Measurements from ENCODE around the gene RALA. TPM values are rescaled to one million over a fixed set of nuclear protein-coding genes. Genes with fewer than 3 reads are reported as not detected.
A peak's percentile ranks its signal among the peaks of the same experiment; 100 is the strongest.

The RALA gene
- total and polyA plus RNA-seq, 3 donors from 2014 or later: 13.6 to 27.9 (median 15.9) TPM

DNA sequence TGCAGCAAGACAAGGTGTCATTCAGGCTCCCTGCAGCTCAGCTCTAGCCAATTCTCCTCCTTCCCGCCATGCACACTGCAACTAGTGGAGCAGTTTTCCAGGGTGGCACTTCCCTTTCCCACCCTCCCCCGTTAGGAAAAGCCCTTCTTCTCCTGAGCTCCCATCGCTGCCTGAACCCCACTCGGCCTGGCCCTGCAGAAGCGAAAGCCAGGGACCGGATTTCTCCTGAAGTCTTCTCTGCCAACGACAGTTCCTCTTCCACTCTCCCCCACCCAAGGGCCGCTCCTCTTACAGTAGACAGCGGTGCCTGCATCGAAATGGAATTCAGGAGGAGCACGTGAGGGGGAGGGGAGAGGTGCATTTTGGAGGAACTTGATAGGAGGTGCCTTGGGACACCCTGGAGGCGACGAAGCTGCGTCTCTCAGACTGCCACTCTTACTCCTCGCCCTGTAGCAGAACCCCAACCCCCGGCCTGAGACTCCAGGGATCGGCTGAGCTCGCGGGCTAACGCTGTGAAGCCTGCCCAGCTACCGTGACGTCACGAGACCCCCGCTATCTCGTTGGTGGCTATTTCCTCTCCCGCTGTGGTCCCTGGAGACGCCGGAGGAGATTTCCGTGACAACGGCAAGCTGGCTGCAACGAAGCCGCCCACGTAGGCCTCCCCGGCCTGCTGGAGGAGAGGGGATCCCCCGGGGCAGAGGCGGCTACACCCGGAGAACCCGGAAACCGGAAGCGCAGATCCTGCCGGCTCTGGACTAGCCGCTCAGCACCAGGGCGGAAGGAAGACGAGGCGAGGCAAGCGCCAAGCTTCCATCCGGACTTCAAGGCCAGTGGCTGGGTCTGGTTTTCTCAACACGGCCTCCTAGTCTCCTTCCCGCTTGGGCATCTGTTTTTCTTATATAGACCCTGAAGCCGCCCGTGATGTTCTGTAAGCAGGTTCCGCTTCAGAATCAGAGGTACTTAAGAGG, 109.7 kb downstream of the RALA start:
- intact Hi-C loops (cut with DNase I; ENCODE audit: low total_unique reads): no loop called here

DNA sequence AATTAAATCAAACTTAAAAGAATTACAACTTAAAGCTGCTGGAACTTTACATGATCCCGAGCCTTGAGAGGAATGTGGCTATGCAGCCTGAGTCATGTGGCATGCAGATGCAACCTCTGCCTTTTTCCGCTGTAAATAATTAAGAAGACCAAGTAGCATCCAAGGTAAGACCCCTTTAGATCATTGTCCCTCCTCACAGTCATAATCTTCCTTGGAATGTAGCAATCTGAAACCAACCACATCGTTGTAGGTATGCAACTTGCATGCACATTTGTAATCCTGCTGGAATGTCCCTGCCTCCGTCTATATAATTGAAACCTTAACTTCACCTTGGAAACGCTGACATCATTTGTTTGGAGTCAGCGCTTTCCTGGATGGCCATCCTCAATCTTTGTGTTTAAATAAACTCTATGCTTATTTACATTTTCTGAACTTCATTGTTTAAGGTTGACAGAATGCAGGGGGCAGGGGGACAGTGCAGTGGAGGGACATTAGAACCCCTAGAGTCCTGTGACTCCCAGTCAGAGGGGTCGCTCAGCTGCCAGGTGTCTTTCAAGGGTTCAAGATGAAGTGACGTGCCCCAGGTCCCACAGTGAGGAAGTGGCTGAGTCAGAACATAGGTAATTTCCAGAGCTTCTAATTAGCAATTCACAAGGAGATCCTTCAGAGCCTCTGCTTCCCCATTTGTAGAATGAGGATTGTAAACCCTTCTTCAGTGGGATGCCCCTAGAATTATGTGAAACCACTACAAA, 110.7 kb downstream of the RALA start:
- H3K36me3 ChIP-seq (ENCODE audit: low read depth, missing control alignments): no peaks in the 10 kb centered on the region
- no peaks in the 10 kb centered on the region for H3K9me3 ChIP-seq
- 13 to 17% methylated on average over 8 of the region's 8 CpGs for WGBS, 2 donors
- DNase-seq: no peak
- peak overlapping the region; percentile 42 to 68 for H3K4me3 ChIP-seq
- H3K27me3 ChIP-seq: no peaks in the 10 kb centered on the region
- H3K4me1 ChIP-seq: peaks cover 16% of the 10 kb centered on the region
- H3K27ac ChIP-seq: peak overlapping the region in 1 of 2 donors; percentile 55
- intact Hi-C loops (cut with DNase I; ENCODE audit: low total_unique reads): no loop called here
- TF ChIP-seq, protein P1, sequence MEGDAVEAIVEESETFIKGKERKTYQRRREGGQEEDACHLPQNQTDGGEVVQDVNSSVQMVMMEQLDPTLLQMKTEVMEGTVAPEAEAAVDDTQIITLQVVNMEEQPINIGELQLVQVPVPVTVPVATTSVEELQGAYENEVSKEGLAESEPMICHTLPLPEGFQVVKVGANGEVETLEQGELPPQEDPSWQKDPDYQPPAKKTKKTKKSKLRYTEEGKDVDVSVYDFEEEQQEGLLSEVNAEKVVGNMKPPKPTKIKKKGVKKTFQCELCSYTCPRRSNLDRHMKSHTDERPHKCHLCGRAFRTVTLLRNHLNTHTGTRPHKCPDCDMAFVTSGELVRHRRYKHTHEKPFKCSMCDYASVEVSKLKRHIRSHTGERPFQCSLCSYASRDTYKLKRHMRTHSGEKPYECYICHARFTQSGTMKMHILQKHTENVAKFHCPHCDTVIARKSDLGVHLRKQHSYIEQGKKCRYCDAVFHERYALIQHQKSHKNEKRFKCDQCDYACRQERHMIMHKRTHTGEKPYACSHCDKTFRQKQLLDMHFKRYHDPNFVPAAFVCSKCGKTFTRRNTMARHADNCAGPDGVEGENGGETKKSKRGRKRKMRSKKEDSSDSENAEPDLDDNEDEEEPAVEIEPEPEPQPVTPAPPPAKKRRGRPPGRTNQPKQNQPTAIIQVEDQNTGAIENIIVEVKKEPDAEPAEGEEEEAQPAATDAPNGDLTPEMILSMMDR (IDR thresholded peaks at IDR 0.05): no peak
- TF ChIP-seq POLR2A (IDR thresholded peaks at IDR 0.05): no peak

More for the DNA sequence above, 109.7 kb downstream of the RALA start:
- peak; percentile 93 for DNase-seq
- 2% methylated on average over 27 to 52 of the region's 52 CpGs for WGBS, 2 donors
- peak overlapping the region; percentile 46 to 55 for H3K27ac ChIP-seq
- H3K27me3 ChIP-seq: no peaks in the 10 kb centered on the region
- H3K4me1 ChIP-seq: peaks cover 16% of the 10 kb centered on the region
- no peak for TF ChIP-seq POLR2A (IDR thresholded peaks at IDR 0.05)
- TF ChIP-seq, protein P1 (IDR thresholded peaks at IDR 0.05): no peak
- H3K9me3 ChIP-seq: no peaks in the 10 kb centered on the region
- no peaks in the 10 kb centered on the region for H3K36me3 ChIP-seq (ENCODE audit: low read depth, missing control alignments)
- peak overlapping the region; percentile 42 to 68 for H3K4me3 ChIP-seq

DNA sequence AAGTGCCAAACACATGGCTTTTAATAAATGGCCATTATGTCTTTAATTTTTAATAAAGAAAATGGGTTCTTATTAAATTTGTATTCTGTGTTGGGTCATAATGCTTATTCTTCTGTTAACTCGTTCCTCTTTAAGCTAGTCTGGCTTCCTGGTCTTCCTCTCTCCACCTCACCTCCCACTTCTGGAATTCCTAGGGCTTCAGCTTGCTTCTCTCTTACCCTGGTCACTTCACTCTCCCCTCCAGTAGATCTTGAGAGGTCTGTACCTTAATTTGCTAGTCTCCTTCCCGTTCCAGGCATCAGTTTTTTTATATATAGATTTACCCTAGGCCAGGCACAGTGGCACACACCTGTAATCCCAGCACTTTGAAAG, 111.2 kb downstream of the RALA start:
- no peak for TF ChIP-seq POLR2A (IDR thresholded peaks at IDR 0.05)
- TF ChIP-seq, protein P1 (IDR thresholded peaks at IDR 0.05): no peak

DNA sequence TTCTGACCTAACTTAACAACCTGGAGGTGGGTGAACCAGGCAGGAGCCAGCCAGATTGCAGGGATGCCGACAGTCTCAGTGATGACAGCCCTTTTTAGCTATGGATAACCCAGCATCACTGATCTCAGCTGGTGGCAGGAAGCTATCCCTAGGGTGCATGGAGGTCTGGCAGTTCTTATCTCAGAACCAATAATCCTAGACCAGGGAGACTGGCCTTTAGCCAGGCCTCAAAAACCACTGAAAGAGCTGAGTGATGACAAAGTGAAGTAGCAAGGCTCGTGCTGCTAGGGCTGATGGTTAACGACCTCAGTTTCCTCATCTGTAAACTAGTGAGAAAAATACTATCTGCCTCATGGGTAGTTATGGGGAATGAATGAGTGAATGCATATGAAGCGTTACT, 112.5 kb downstream of the RALA start:
- no peak for DNase-seq
- TF ChIP-seq, protein P1 (IDR thresholded peaks at IDR 0.05): no peak
- TF ChIP-seq POLR2A (IDR thresholded peaks at IDR 0.05): no peak
- Histone ChIP-seq H3K27ac (no peak overlapping the region), H3K36me3 (ENCODE audit: low read depth, missing control alignments) (no peaks in the 10 kb centered on the region), H3K9me3 (no peaks in the 10 kb centered on the region), H3K4me1 (peaks cover 16% of the 10 kb centered on the region), H3K27me3 (no peaks in the 10 kb centered on the region), H3K4me3 (no peak overlapping the region)
- intact Hi-C loops (cut with DNase I; ENCODE audit: low total_unique reads): no loop called here
- 85 to 90% methylated on average over 4 of the region's 4 CpGs for WGBS, 2 donors

More for the DNA sequence above, 111.2 kb downstream of the RALA start:
- H3K9me3 ChIP-seq: no peaks in the 10 kb centered on the region
- no peak for DNase-seq
- no peak overlapping the region for H3K4me3 ChIP-seq
- WGBS, 2 donors: 43 to 58% methylated on average over 2 of the region's 2 CpGs
- no peak overlapping the region for H3K27ac ChIP-seq
- H3K36me3 ChIP-seq (ENCODE audit: low read depth, missing control alignments): no peaks in the 10 kb centered on the region
- intact Hi-C loops (cut with DNase I; ENCODE audit: low total_unique reads): no loop called here
- H3K27me3 ChIP-seq: no peaks in the 10 kb centered on the region
- peaks cover 16% of the 10 kb centered on the region for H3K4me1 ChIP-seq

Measured in testis (tissue), 3 donors.